GM19043 (cell line): ENCODE results near the gene PDE8A.
"Not testable (repeated sequence)": the region's sequence is repeated elsewhere in the genome, so short reads cannot be mapped to it uniquely, and the experiment has no call there.

ENCODE experiments used
- ATAC-seq: cut with Tn5 transposase; IDR thresholded peaks from one replicate; pipeline ENCODE4 v1.9.1; 2021; ENCODE audit warnings: low read depth; ENCODE audit not compliant: unreplicated experiment

PDE8A gene

DNA sequence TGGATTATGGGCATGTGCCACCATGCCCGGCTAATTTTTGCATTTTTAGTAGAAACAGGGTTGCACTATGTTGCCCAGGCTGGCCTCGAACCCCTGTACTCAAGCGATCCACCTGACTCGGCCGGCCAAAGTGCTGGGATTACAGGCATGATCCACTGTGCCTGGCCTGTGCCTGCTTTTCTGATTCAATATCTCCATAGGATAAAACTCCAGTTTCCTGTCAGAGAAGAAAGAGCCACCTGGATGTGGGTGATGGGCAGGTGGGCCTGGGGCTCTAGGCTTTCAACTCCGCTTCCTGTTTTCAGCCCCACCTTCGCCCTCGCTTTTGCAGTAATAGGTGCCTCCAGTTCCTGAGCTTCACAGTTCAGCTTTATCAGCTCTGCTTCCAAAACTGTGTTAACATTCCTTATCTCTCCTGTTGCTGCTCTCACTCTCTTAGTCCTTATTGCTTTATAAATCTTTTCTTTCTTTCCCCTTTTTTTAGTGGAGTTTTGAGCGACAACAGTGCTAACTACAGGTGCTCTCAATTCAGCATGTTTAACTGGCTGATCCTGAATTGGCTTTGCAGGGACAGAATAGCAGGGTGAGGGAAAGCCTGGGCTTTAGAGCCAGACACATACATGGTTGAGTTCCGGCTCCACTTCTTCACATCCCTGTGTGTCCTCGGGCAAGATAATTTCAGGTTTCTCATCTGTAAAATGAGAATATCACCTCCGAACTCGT, 21.1 kb upstream of the PDE8A start:
- no peak for ATAC-seq

- no peak for ATAC-seq
Observed at GRCh38 chr15:84961114-84961452, 20.6 kb upstream of the PDE8A start.

GRCh38 chr15:84961707-84962106, 19.9 kb upstream of the PDE8A start:
- no peak for ATAC-seq

GRCh38 chr15:84962955-84963354, 18.7 kb upstream of the PDE8A start:
- ATAC-seq, result no peak

GRCh38 chr15:84967380-84967779, 14.3 kb upstream of the PDE8A start:
- no peak for ATAC-seq

DNA sequence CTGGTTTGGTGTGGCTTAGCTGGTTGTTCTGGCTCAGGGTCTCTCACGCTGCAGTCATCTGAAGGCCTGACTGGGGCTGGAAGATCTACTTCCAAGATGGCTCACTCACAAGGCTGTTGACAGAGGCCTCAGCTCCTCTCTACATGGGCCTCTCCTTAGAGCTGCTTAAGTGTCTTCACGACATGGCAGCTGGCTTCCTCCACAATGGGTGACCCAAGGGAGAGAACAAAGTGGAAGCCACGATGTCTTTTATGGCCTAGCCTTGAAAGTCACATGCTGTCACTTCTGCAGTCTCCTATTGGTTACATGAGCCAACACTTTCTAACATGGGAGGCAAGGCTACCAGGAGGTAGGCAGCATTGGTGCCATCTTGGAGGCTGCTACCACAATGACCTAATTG, 13.4 kb upstream of the PDE8A start:
- no peak for ATAC-seq

GRCh38 chr15:84969257-84969656, 12.4 kb upstream of the PDE8A start:
- ATAC-seq, result no peak

DNA sequence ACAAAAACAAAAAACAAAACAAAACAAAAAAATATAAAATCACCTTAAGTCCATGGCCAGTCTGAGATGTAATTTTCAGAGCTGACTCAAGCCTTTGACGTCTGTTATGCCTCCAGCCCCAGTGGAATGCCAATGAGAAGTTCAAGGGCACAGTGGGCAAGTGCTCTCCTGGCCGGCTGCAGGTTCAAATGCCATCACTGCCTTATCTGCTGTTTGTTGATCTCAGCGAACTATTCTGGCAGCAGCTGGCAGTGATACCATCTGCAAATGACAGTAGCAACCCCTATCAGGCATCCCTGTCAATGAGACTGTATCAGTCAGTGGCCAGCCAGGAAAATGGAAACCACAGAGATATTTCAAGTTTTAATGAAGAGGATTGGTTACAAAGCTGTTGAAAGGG, 10.8 kb upstream of the PDE8A start:
- ATAC-seq, result no peak

- no peak for ATAC-seq
Observed at GRCh38 chr15:84973492-84974460, 7.9 kb upstream of the PDE8A start.

GRCh38 chr15:84975871-84976351, 5.7 kb upstream of the PDE8A start:
- no peak for ATAC-seq

DNA sequence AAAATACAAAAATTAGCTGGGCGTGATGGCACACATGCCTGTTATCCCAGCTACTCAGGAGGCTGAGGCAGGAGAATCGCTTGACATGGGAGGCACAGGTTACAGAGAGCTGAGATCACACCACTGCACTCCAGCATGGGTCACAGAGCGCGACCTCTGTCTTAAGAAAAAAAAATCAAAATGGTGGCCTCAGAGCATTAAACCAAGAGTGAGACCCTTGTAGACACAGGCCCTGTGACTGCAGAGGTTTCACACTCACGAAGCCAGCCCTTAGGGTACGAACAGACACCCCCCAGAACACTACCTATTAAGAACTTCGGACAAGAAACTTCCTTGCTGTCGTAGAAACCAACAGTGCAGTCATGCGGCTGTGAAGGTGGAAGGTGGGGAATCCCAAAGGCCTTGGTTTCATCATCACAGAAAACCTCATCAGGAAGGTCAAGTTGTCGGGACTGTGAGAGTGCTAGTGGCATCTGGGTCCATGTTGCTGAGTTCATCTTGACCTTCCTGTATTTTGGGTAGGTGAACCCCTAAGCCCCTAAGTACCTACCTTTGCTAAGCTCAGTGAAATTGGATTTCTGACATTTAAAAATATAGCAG, 4.8 kb upstream of the PDE8A start:
- no peak for ATAC-seq

DNA sequence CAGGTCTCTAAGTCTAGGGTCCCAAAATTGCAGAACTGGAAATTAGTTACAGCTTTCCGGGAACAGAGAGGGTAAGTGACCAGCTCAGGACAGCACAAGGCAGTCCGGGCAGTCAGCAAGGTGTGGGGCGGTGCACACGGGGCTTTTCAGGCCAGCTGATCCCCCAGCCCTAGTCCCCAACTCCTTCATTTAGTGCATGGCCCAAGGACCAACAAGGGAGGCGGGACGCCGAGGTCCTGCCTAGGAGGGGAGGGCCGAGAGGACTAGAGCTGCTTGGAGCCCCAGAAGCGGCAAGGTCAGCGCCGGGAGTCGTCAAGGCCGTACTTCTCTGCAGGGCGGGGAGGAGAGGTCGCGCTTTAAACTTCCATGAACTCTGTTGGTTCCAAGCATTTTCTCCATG, 2.0 kb upstream of the PDE8A start:
- ATAC-seq, result no peak

- ATAC-seq, result peak; percentile 44
Observed at GRCh38 chr15:84980196-84981053, 1.2 kb upstream of the PDE8A start.

- ATAC-seq, result peak; percentile 45
Observed at GRCh38 chr15:84981054-84981710, 474 bp upstream of the PDE8A start.

DNA sequence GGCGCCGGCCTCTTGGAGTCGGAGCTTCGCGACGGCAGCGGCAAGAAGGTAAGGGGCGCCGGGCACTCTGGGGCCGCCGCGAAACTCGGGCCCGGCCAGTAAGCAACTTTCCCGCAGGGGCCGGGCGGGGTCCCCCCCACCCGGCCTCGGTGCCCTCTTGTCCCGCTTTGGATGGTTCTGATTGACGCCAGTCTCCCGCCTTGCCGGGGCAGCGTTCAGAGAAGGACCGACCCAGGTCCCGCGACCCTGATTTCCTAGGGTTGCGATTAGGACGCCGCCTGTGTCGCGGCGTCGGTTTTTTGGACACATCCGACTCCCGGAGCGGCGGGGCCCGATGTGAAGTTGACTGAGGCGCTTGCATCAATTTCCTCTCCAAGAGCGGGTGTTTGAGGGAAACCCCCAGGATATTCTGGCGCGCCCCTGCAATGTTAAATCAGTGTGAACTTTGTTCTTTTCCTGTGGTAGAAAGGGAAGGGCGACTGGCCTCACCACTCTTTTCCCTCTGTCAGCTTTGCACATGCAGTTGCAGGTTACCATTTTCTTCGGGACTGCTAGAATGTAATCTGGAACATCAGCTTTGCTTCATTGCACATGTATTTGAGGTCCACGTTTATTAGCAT, 755 bp downstream of the PDE8A start:
- no peak for ATAC-seq

DNA sequence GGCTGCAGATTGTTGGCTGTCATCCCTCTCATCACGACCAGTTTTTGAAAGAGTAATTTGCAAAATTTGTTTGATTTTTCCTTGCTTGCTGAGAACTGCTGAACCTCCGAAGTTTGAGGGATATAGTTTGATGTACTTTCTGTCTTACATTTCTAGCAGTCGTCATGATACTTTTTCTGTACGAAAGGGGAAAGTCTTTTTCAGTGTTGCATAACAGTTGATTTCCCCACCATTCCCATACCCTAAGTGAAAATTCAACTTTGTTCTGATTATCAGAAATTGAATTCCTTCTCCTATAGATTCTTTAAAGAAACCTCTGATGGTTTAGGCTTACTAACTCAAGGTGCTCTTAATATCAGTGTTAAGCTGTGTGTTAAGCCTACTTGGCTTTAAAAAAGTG, 1.6 kb downstream of the PDE8A start:
- no peak for ATAC-seq

DNA sequence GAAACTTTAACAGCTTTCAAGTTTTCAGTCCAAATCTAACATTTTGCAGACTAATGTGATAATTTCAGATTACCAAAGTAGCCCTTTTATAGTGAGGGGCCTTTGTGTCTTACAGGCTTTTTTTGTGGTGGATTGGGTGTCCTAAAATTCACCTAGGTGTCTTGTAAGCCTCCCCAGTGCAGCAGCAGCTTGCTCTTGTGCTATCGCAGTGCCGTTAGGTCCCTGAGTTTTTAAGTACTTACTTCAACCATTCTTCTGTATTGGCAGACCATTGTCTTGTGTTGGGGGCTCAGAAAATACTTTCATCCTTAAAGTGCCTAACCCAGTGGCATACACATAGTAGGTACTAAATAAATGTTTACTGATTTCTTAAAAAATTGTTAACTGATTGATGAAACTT, 2.1 kb downstream of the PDE8A start:
- no peak for ATAC-seq

DNA sequence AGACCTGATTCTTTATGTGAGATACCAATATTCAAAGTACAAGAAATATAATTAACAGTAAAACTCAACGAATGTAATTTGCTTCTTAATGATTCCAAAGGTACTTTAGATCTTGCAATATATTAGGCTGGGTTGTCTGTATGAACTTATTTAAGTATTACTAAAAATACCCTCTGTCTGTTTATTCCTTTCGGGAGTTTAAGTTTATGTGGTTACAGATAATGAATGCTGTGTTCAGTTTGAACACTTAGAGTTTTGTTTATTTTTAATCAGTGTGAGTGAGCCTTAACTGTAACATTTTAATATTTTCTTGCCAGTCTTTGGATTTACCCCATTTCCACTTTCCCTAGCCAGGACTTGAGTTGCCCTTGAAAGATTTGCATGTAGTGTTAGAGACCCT, 3.5 kb downstream of the PDE8A start:
- no peak for ATAC-seq

DNA sequence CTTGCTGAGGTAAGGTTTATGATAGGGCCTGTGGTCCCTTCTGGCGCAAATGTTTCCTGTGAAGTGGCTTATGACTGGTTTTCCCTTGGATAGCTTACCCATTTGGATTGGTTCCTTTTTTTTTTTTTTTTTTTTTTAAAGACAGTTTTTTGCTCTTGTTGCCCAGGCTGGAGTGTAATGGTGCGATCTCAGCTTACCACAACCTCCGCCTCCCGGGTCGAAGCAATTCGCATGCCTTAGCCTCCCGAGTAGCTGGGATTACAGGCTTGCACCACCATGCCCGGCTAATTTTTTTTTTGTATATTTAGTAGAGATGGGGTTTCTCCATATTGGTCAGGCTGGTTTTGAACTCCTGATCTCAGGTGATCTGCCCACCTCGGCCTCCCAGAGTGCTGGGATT, 5.7 kb downstream of the PDE8A start:
- not testable (repeated sequence) for ATAC-seq
